Activated CD4-positive, CD25-positive, alpha-beta regulatory T cell (primary cell): Measurements from ENCODE around the gene MSANTD7.
A peak's percentile ranks its signal among the peaks of the same experiment; 100 is the strongest.
"Not testable (repeated sequence)": the region's sequence is repeated elsewhere in the genome, so short reads cannot be mapped to it uniquely, and the experiment has no call there.

Source experiments
- DNase-seq, 4 experiments: peaks; one replicate each; lab custom pipeline; 2025; lab: John Stamatoyannopoulos, UW

MSANTD7 gene, protein sequence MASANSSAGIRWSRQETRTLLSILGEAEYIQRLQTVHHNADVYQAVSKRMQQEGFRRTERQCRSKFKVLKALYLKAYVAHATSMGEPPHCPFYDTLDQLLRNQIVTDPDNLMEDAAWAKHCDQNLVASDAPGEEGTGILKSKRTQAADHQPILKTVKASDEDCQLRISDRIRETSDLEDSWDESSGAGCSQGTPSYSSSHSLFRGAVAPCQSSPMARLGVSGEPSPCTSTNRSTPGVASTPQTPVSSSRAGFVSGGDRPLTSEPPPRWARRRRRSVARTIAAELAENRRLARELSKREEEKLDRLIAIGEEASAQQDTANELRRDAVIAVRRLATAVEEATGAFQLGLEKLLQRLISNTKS

DNA sequence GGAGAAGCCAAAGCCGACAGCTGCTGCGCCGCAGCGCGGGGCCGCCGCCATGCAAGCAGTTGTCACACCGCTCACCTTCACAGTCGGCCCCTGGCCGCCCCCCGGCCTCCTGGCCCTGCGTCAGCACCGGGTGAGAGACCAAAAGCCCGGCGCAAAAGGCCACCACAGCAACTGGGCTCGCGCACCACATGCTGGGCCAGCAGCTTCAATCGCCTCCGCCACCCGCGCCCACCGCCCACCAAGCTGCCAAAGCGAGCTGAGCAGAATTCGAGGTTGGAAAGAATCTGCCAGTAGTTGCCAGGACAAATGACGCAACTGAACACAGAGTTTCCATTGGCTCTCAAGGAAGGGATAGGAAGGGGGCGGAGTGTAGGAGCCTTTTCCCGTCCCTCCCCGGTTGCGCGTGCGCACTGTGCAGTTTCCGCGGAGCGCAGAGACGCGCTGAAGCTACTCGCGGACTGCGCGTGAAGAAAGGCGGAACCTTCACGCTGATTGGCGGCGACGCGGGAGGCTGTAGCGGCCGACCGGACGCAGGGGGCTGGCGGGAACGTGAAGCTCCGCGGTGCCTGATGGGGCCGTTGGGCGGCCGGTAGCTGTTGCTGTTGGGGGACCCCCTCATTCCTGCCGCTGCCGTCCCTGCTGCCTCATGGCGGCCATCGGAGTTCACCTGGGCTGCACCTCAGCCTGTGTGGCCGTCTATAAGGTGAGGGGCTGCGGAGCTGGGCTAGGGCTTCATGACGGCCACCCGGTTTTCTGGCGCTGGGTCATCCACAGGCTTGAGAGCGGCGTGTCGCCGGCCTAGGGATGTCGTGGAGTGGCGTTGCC is at the start of gene MSANTD7, which contains the start of the genes CDNF and HSPA14:
Gene MSANTD7 (plus strand): TSS at position 550 of the 825 bp plus-strand sequence. CDS start 3,979 bp downstream, outside the sequence.
Gene CDNF (minus strand): TSS at position 281 of the 825 bp plus-strand sequence. CDS start 91 bp downstream, at position 190.
Gene HSPA14 (plus strand): TSS at position 550 of the 825 bp plus-strand sequence. CDS start 97 bp downstream, at position 647.
- peak; percentile 96 to 99 (median 98) for DNase-seq

DNA sequence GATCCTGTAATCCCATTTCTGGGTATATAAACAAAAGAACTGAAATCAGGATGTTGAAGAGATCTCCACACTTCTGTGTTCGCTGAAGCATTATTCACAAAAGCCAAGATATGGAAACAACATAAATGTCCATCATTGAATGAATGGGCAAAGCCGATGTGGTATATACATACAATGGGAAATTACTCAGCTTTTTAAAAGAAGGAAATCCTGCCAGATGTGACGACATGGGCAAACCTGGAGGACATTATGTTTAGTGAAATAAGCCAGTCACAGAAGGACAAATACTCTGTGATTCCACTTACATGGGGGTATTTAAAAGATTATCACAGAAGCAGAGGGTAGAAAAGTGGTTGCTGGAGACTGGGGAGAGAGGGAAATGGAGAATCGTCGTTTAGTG is 39.5 kb upstream of the MSANTD7 start:
- DNase-seq = no peak

DNA sequence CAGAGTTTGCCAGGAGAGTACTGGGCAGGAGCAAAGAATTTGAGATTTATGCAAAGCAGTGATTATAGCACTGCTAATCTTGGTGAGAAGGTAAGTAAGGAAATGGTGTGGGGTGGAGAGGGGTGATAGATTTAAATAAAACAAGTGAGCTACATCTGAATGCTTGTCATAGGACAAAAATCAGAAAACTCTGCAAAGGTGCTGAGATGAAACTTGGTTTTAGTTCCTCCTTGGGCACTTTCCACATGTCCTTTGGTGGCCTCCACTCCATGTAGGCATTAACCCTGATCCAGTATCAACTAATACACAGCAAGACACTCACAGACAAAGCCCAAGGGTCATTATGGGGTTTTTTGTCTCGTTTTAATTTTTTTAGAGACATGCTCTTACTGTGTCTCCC is 37.7 kb upstream of the MSANTD7 start:
- DNase-seq = no peak

DNA sequence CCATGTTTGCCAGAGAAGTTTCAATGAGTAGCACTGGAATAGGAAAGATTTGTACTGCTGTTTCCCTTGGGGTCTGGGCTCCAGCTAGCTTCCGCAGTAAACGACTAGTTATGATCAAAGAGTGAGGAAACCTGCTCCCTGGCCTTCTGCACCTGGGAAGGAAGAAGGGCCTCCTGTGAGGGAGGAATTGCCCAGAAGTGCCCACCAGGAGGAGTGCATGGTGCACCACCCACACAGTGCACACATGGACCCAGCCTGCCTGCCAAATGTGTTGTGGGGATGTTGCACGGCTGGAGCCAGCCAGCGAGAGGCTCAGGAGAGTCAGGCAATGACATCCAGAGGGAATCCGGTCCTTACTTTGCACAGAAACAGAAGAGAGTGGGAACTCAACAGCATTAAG is 36.4 kb upstream of the MSANTD7 start:
- DNase-seq = no peak

DNA sequence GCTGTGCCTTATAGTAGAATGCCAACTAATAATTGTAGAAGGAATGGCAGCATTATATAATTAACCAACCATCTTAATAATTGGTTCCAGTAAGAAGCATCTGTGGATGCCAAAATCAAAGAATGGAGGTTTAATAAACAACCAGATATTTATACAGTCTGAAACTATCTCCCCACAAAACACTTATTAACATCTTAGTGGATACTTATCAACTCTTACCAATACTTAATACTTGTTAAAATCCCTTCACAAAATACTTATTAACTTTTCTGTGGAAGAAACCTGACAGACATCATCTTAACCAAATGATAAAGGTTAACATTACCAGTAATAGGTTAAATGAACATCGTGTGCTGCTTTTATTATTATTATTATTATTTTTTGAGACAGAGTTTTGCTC is 34.3 kb upstream of the MSANTD7 start:
- DNase-seq = no peak

DNA sequence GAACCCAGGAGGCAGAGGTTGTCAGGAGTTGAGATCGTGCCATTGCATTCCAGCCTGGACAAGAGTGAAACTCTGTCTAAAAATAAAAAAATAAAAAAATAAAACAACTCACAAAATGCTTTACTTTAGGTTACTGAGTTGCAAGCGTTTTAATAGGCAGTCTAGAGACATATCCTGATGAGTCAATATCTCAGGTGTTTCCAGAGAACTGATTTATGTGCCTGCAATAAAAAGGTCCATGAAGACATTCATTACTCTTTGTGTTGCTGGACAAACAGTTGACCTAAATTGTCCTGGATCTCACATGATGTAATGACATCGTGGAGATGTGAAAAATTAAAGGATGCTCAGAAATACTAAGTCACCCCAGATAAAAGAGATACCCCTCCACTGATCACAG is 31.8 kb upstream of the MSANTD7 start:
- DNase-seq = no peak

DNA sequence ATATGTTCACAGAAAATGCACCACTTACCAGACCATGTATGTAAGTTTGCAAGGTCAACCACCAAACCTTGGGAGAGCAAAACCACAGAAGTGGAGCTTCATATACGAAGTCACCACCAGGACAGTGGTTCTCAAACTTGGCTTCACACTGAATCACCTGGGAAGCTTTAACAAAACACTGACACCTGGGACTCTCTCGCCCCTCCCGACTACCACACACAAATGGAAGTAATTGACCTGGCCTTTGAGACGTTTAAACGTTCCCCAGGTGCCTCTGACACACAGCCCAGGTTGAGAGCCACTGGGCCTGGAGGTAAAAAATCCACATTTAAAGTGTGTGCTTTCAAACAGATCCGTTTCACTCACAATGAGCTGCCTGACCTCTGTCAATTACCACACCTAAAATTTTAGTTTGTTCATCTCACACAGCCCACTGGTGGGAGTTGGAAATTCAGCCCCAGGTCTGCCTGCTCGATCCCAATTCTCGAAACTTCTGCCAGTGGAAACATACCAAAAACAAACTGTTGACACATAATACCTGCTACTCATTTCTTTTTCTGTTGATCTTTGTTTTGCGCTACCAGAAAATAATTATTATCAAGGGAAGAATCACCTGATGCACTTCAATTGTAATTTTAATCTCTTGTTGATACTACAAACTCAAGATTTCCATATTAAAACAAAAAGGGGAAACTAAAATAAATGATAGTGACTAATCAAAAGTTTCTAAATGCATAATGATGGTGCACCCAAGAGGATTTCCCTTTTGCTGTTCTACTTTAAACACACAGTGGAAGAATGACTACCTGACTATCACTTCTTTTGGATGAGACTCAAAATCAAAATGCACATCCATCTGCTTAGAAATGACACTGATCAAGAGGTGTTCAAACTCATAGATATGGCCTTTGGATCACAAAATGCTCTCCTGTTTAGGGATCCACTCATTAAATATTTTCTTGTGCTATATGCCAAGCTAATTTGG is 26.8 kb upstream of the MSANTD7 start:
- no peak for DNase-seq

DNA sequence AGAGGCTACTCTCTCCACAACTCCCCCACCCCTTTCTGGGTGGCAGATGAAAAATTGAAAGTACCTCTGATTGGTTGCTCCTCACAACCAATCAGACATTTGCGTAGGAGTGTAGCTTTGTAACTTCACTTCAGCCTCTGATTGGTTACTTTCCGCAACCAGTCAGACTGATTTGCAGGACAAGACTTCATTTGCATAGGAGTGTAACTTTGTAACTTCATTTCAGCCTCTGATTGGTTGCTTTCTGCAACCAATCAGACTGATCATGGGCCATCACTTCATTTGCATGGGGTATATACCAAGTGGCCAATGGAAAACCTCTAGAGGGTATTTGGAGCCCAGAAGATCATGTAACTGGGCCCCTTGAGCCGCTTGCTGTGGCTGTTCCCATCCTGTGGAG is 25.8 kb upstream of the MSANTD7 start:
- DNase-seq = no peak

DNA sequence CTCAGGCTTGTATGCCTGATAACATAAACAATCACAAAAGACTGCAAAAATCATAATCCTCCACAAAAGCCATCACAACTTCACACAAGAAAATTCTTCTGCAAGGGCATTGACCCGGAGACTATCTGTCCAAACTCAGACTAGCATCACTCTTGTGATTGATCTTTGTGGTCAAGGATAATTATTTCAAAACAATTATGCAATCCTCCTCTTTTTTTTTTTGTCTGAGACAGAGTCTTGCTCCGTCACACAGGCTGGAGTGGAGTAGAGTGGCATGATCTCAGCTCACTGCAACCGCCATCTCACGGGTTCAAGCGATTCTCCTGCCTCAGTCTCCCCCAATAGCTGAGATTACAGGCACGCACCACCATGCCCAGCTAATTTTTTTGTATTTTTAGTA is 22.4 kb upstream of the MSANTD7 start:
- no peak for DNase-seq

DNA sequence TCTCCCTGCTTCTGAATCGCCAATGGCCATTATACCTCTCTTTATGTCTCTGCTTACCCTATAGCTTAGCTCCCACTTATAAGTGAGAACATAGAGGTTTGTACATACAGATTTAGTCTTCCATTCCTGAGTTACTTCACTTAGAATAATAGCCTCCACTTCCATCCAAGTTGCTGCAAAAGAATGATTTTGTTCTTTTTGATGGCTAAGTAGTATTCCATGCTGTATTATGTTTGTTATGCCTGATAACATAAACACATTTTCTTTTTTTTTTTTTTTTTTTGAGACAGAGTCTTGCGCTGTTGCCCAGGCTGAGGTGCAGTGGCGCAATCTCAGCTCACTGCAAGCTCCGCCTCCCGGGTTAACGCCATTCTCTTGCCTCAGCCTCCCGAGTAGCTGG is 21.4 kb upstream of the MSANTD7 start:
- not testable (repeated sequence) for DNase-seq

DNA sequence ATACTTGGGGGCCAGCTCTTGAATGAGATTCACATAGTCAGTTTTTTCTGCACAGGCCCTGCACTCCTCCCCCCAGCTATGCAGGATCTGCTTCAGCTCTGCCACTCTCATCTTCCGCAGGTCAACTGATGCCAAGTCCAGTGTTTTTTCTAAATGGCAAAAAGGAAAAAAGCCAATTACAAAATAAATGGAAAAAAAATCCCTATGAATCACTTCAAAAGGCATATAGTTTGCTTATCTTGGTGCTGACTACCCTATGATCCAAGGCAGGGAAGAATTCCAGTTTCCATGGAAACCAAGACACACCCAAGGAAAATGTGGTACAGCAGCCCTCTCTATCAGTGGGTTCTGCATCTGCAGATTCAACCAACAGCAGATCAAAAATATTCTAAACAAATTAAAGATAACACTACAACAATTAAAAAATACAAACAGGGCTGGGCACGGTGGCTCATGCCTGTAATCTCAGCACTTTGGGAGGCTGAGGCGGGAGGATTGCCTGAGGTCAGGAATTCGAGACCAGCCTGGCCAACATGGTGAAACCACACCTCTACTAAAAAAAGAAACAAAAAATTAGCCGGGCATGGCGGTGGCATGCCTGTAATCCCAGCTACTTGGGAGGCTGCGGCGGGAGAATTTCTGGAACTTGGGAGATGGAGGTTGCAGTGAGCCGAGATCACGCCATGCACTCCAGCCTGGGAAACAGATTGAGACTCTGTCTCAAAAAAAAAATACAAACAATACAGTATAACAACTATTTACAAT is 17.9 kb upstream of the MSANTD7 start:
- no peak for DNase-seq

DNA sequence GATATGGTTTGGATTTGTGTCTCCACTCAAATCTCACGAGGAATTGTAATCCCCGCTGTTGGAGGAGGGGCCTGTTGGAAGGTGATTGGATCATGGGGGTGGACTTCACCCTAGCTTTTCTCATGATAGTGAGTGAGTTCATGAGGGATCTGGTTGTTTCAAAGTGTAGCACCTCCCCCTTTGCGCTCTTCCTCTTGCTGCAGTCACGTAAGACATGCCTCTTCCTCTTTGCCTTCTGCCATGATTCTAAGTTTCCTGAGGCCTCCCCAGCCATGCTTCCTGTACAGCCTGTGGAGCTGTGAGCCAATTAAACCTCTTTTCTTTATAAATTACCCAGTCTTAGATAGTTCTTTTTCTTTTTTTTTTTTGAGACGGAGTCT is 17.3 kb upstream of the MSANTD7 start:
- no peak for DNase-seq

DNA sequence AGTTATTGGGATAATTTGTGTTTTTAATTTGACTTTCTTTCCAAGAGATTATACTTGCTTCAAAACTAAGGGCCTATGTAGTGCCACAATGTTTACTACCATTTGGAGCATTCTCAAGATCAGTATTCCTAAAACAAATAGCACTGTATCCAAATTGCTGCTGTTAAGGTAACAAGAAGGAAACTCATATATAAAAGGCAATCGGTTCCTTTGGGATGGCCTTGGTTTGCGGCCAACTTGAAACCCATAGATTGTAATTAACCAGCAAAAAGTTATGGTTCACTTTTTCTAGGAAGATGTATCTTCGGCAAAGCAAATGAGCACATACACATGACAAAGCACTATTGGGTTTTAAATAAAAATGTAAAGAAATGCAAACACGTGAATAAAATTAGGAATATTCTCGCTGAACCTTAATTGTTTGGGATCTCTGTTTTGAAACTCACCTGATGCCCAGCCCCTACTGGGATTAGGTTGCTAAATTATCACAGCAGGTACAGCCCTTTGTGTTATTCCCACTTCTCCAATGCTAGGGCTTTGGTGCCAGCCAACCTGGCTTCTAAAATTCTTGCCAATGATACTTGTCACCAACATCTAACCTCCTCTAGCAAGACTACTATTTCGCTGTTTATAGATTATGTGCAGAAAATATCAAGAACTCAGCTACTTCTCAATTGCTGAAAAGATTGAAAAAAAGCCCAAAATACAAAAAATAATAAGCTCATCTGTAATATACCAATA is 16.3 kb upstream of the MSANTD7 start:
- no peak for DNase-seq

DNA sequence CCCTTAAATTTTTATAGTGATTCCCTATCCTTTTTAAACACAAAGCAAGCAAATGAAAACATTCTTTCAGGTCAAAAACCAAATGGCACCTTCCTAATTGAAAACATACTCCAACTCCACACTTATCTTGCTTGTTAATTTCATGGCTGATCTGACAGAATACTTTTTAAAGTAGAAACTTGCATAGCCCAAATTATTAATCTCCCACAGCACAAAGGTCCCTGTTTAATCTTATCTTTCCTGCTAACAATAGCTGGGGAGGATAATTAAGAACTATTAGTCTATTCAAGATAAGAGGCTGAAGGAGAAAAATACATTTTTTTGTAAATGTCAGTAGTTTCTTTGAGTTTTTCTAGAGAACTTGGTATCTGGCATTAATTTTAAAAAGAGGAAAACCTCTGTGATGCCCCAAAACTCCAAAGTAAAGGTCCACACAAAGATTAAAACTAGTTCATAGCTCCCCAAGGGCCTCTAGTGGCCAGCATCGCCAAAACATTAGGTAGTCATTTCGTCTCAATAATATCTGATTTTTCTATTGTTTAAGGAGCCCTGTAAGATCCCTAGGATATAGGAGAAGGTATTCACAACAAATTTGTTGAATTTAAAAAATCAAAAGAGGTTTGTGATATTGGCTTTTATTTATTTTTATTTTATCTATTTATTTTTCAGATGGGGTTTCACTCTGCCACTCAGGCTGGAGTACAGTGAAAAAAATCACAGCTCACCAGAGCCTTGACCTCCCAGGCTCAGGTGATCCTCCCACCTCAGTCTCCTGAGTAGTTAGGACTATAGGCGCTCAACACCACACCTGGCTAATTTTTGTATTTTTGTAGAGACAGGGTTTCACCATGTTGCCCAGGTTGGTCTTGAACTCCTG is 15.0 kb upstream of the MSANTD7 start:
- DNase-seq = peak in 1 of 4 experiments; percentile 5

DNA sequence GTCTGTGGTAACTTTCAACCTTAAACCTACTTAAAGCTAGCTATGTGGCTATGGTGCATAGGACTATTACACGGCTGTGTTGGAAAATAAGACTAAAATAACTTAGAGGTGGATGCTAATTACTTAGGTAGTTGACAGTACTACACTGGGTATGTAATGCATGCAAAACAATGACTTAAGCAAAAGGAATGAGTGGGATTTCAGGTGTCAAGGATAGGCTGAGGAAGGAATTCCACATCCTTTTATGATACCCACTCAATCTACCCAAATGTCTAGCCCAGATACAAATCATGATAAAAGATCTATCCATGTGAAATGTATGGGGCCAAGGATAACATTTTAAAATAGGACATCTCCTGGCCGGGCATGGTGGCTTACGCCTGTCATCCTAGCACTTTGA is 14.1 kb upstream of the MSANTD7 start:
- no peak for DNase-seq

DNA sequence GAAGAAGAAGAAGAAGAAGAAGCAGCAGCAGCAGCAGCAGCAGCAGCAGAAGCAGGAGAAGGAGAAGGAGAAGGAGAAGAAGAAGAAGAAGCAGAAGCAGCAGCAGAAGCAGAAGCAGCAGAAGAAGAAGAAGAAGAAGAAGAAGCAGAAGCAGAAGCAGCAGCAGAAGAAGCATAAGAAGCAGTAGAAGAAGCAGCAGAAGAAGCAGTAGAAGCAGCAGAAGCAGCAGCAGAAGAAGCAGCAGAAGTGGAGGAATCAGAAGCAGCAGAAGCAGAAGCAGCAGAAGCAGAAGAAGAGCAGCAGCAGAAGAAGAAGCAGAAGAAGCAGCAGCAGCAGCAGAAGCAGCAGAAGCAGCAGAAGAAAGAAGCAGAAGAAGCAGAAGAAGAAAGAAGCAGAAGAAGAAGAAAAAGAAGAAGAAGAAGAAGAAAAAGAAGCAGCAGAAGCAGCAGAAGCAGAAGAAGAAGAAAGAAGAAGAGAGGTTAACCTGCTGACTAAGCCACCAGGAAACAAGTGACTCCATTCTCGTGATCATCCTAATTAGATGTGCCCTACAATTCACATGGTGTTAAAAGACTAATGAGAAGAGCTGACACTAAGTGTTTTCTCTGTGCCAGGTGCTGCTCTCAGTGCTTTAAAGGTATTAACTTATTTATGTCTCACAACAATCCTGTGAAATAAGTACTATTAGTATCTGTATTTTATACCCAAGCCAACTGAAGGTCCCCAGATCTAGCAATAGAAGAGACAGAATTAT is 11.9 kb upstream of the MSANTD7 start:
- no peak for DNase-seq

DNA sequence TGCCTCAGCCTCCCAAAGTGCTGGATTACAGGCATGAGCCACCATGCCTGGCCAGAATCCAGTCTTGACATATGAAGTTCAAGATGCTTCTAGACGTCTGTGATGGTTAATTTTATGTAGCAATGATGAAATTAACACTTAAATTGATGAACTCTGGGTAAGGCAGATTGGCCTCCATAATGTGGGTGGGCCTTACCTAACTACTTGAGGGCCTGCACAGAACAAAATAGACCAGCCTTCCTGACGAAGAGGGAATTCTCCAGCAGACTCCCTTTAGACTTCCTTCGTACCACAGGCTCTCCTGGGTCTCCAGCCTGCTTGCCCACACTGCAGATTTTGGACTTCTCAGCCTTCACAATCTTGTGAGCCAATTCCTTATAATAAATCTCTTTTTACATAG is 5.0 kb upstream of the MSANTD7 start:
- DNase-seq = no peak

DNA sequence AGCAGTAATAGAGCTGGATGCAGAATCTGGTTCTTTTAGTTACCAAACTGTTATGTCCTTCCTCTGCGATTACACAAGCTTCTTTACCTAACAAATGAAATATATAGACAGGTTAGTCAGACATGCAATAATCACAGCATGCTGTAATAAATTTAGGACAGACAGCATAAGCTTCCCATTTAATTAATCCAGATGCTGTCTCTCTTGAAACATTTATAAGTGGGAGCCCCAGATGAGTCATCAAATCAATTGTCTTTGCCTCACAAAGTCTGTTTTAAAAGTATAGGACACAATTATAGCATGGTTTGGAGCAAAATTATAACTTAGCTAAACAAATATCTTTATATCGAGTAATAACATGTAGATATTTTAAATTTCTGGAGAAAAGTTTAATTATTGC is 1.9 kb upstream of the MSANTD7 start:
- no peak for DNase-seq
